Smooth muscle cell (in vitro differentiated cells): ENCODE results near the gene MAML3. TPM values are rescaled to one million over a fixed set of nuclear protein-coding genes. Genes with fewer than 3 reads are reported as not detected.

Source experiments
- DNase-seq: peaks from one replicate; lab custom pipeline; 2025; ENCODE audit not compliant: unreplicated experiment; lab: John Stamatoyannopoulos, UW
- H2AFZ ChIP-seq: fragments of 200-600 bp; sonication (generic); 2 replicates; pipeline ENCODE4 v1.6.0; 2016; ENCODE audit warnings: antibody characterized with exemption, low read depth, mild to moderate bottlenecking
- H3F3A ChIP-seq: fragments of 200-600 bp; sonication (generic); 2 replicates; pipeline ENCODE4 v1.6.0; 2017; ENCODE audit warnings: antibody characterized with exemption, low read depth
- H3K27ac ChIP-seq: fragments of 200-600 bp; sonication (generic); 2 replicates; pipeline ENCODE4 v1.5.1; 2016; ENCODE audit warnings: low read depth, mild to moderate bottlenecking
- H3K27me3 ChIP-seq: fragments of 200-600 bp; sonication (generic); 2 replicates; pipeline ENCODE4 v1.6.1; 2016; ENCODE audit warnings: low read depth, mild to moderate bottlenecking
- H3K36me3 ChIP-seq: fragments of 200-600 bp; sonication (generic); 2 replicates; pipeline ENCODE4 v1.5.1; 2016; ENCODE audit warnings: low read depth
- H3K4me1 ChIP-seq: fragments of 200-600 bp; sonication (generic); 2 replicates; pipeline ENCODE4 v1.5.1; 2016; ENCODE audit warnings: low read depth
- H3K4me2 ChIP-seq: fragments of 200-600 bp; sonication (generic); 2 replicates; pipeline ENCODE4 v1.6.0; 2016; ENCODE audit warnings: mild to moderate bottlenecking
- H3K4me3 ChIP-seq: fragments of 200-600 bp; sonication (generic); 2 replicates; pipeline ENCODE4 v1.5.1; 2016; ENCODE audit warnings: mild to moderate bottlenecking
- H3K79me2 ChIP-seq: fragments of 200-600 bp; sonication (generic); 2 replicates; pipeline ENCODE4 v1.6.0; 2016; ENCODE audit warnings: low read depth, mild to moderate bottlenecking
- H3K9ac ChIP-seq: fragments of 200-600 bp; sonication (generic); 2 replicates; pipeline ENCODE4 v1.6.0; 2016; ENCODE audit warnings: low read depth
- H3K9me3 ChIP-seq: fragments of 200-600 bp; sonication (generic); replicated peaks from 2 replicates; pipeline ENCODE4 v1.5.1; 2016; ENCODE audit warnings: low read depth
- H4K20me1 ChIP-seq: fragments of 200-600 bp; sonication (generic); 2 replicates; pipeline ENCODE4 v1.6.0; 2016; ENCODE audit warnings: low read depth
- WGBS: methylation state at CpG from one replicate; pipeline ENCODE4 v1.1.7; 2016; ENCODE audit warnings: low lambda C conversion rate; 5-methylcytosine and 5-hydroxymethylcytosine counted together
- polyA plus RNA-seq: library from polyadenylated mRNA; unstranded; fragments of >200 nt; fragmentation: Nextera tagmentation; extraction: Ambion mirVana; gene quantifications from 2 replicates; pipeline ENCODE4 v1.2.1, GENCODE V29; 2016
- total RNA-seq: library from RNA; depleted of rRNA; stranded (reverse); fragments of >200 nt; gene quantifications from 2 replicates; pipeline ENCODE4 v1.2.3, GENCODE V29; 2014
- TF ChIP-seq, protein P1 (sequence below): fragments of 200-600 bp; sonication (generic); IDR thresholded peaks from 2 replicates; pipeline ENCODE4 v1.5.1; 2017; ENCODE audit warnings: borderline replicate concordance, mild to moderate bottlenecking, antibody characterized with exemption; ENCODE audit not compliant: insufficient read depth, poor library complexity, severe bottlenecking

The MAML3 gene
- total and polyA plus RNA-seq, 2 experiments from 2014 or later: 4.9 to 12.6 TPM

DNA sequence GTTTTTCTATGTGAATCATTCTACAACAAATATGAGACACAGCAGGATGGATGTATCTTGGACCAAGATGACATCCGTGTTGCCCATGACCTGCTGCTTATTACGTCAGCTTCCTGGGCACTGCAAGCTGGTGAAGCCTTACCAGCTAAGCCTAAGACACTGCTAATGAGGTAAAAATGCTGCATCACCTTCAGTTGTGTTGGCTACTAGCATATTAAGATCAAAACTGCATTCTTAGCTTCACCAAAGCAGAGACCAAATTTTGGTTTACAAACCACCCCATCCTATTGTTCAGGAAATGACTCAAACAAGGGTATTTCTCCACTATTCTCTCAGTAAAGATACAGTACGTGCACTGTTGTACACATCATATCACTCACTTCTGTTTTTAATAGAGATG is 50.3 kb downstream of the MAML3 start:
- no peaks in the 10 kb centered on the region for H4K20me1 ChIP-seq
- peaks cover 24% of the 10 kb centered on the region for H3F3A ChIP-seq
- H3K9ac ChIP-seq: no peak overlapping the region
- H3K27me3 ChIP-seq: no peaks in the 10 kb centered on the region
- H3K4me1 ChIP-seq: peaks cover 28% of the 10 kb centered on the region
- no peak for DNase-seq
- H3K4me3 ChIP-seq: no peak overlapping the region
- H3K27ac ChIP-seq: peak overlapping the region; percentile 87
- WGBS: 55% methylated on average over 3 of the region's 3 CpGs
- no peak overlapping the region for H2AFZ ChIP-seq
- no peaks in the 10 kb centered on the region for H3K9me3 ChIP-seq
- H3K4me2 ChIP-seq: peak overlapping the region; percentile 1
- no peaks in the 10 kb centered on the region for H3K36me3 ChIP-seq
- TF ChIP-seq, protein P1, sequence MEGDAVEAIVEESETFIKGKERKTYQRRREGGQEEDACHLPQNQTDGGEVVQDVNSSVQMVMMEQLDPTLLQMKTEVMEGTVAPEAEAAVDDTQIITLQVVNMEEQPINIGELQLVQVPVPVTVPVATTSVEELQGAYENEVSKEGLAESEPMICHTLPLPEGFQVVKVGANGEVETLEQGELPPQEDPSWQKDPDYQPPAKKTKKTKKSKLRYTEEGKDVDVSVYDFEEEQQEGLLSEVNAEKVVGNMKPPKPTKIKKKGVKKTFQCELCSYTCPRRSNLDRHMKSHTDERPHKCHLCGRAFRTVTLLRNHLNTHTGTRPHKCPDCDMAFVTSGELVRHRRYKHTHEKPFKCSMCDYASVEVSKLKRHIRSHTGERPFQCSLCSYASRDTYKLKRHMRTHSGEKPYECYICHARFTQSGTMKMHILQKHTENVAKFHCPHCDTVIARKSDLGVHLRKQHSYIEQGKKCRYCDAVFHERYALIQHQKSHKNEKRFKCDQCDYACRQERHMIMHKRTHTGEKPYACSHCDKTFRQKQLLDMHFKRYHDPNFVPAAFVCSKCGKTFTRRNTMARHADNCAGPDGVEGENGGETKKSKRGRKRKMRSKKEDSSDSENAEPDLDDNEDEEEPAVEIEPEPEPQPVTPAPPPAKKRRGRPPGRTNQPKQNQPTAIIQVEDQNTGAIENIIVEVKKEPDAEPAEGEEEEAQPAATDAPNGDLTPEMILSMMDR: no peak
- H3K79me2 ChIP-seq: peaks cover 56% of the 10 kb centered on the region

DNA sequence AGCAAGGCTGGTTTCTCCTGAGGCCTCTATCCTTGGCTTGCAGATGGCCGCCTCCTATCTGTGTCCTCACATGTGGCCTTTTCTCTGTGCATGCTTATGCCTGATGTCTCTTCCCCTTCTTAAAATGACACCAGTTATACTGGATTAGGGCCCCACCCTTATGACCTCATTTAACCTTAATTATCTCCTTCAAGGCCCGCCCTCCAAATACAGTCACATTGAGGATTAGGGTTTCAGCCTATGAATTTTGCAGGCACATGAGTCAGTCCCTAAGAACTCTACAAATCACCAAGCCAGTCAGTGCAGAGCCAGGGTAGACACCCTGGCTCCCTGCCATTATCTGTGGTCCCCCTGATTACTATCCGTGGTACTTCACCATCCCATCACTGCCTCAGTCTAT is 51.6 kb downstream of the MAML3 start:
- peak overlapping the region; percentile 87 for H3K27ac ChIP-seq
- no peaks in the 10 kb centered on the region for H3K27me3 ChIP-seq
- H3K9ac ChIP-seq: no peak overlapping the region
- peaks cover 28% of the 10 kb centered on the region for H3F3A ChIP-seq
- WGBS: 44% methylated on average over 3 of the region's 3 CpGs
- no peak overlapping the region for H3K4me3 ChIP-seq
- no peak for DNase-seq
- no peaks in the 10 kb centered on the region for H3K9me3 ChIP-seq
- peaks cover 38% of the 10 kb centered on the region for H3K4me1 ChIP-seq
- H3K4me2 ChIP-seq: no peak overlapping the region
- H3K79me2 ChIP-seq: peaks cover 60% of the 10 kb centered on the region
- no peaks in the 10 kb centered on the region for H3K36me3 ChIP-seq
- H4K20me1 ChIP-seq: no peaks in the 10 kb centered on the region
- TF ChIP-seq, protein P1: no peak
- H2AFZ ChIP-seq: no peak overlapping the region

DNA sequence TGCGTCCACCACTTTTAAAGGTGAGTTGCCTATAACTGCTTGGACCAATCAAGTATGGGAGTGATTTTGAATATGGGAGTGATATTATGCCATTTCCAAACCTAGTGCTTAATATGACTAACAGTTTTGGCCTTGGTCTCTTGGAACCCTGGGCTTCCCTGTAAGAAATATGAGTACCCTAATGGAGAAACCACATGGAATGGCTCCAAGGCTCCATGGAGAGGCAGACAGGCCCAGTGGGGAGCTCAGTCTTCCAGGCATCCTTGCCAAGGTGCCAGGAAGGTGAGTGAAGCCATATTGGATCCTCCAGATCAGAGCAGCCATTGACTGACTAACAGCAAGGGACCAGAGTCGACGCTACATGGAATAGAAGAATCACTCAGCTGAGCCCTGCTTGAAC is 53.2 kb downstream of the MAML3 start:
- Histone ChIP-seq H3F3A (peaks cover 35% of the 10 kb centered on the region), H3K36me3 (no peaks in the 10 kb centered on the region), H3K9ac (no peak overlapping the region), H3K9me3 (no peaks in the 10 kb centered on the region), H4K20me1 (no peaks in the 10 kb centered on the region), H3K79me2 (peaks cover 56% of the 10 kb centered on the region), H3K4me1 (peaks cover 42% of the 10 kb centered on the region), H3K4me3 (no peak overlapping the region), H2AFZ (no peak overlapping the region), H3K27me3 (no peaks in the 10 kb centered on the region), H3K27ac (peak overlapping the region; percentile 97), H3K4me2 (no peak overlapping the region)
- no peak for DNase-seq
- TF ChIP-seq, protein P1: no peak
- WGBS: 94% methylated on average over 3 of the region's 3 CpGs

DNA sequence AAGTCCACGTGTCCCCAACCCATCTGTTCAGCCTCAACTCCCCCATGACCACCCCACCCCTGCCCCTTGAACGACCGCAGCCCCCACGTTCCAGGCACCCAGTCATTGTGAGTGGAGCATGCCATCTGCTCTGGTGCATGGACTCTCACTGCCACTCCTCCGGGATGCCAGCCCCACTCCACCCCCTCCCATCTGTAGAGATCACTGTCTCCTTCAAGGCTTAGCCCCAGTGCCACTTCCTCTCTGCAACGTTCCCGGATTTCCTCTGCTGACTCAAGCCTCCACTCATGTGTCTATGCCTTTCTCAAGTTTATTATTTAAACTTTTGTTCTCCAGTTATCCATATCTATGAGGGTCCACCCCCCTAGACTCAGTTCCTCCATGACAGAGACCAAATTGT is 54.0 kb downstream of the MAML3 start:
- Histone ChIP-seq H3K4me3 (no peak overlapping the region), H3K27me3 (no peaks in the 10 kb centered on the region), H3K9ac (no peak overlapping the region), H4K20me1 (no peaks in the 10 kb centered on the region), H3F3A (peaks cover 35% of the 10 kb centered on the region), H3K36me3 (no peaks in the 10 kb centered on the region), H3K9me3 (no peaks in the 10 kb centered on the region), H3K79me2 (peaks cover 56% of the 10 kb centered on the region), H3K4me2 (peak overlapping the region; percentile 53), H3K27ac (peak overlapping the region; percentile 97), H2AFZ (no peak overlapping the region), H3K4me1 (peaks cover 40% of the 10 kb centered on the region)
- TF ChIP-seq, protein P1: no peak
- no peak for DNase-seq
- 37% methylated on average over 7 of the region's 7 CpGs for WGBS
